Measurements from ENCODE around the gene C19orf47. TPM values are rescaled to one million over a fixed set of nuclear protein-coding genes. Genes with fewer than 3 reads are reported as not detected.

The C19orf47 gene
- polyA plus RNA-seq, 3 donors = 7.6 to 10.2 (median 8.0) TPM

- no peak for TF ChIP-seq CTCF (IDR thresholded peaks at IDR 0.05)
These were observed 32.2 kb upstream of the C19orf47 start for GRCh38 chr19:40380199-40381037.

GRCh38 chr19:40379446-40380198 is 31.4 kb upstream of the C19orf47 start:
- Histone ChIP-seq H3K4me3 (replicated peaks in 1 of 3; ENCODE audit: low read depth in 2 of 3, low read length in 3 of 3) (no peak overlapping the region), H2AFZ (ENCODE audit: insufficient read depth, low read depth, low read length, poor library complexity, severe bottlenecking) (no peak overlapping the region), H3K36me3 (replicated peaks in 1 of 2; ENCODE audit: control insufficient read depth in 1 of 2, insufficient read depth in 2 of 2, low read length in 2 of 2) (peaks cover 26 to 50% of the 10 kb centered on the region in 2 donors), H3K9ac (ENCODE audit: insufficient read depth, low read length, poor library complexity, severe bottlenecking) (no peak overlapping the region), H3K9me3 (replicated peaks in 1 of 2; ENCODE audit: control insufficient read depth in 1 of 2, insufficient read depth in 1 of 2, low read length in 2 of 2) (no peaks in the 10 kb centered on the region), H3K4me1 (ENCODE audit: control insufficient read depth in 1 of 2, insufficient read depth in 2 of 2, low read length in 2 of 2) (no peaks in the 10 kb centered on the region), H3K79me2 (ENCODE audit: insufficient read depth, low read length) (no peaks in the 10 kb centered on the region), H4K20me1 (ENCODE audit: insufficient read depth, low read length) (peaks cover 4% of the 10 kb centered on the region), H3K27me3 (ENCODE audit: control insufficient read depth in 2 of 2, insufficient read depth in 2 of 2, low read length in 2 of 2) (no peaks in the 10 kb centered on the region), H3K4me2 (replicated peaks; ENCODE audit: extremely low read depth, low read length, poor library complexity, severe bottlenecking) (no peak overlapping the region), H3K27ac (ENCODE audit: low read depth in 1 of 2, low read length in 2 of 2) (no peak overlapping the region)
- H3K27me3 Mint-ChIP-seq (ENCODE audit: low read depth in 3 of 3) = peaks cover 0 to 6% (median 0%) of the 10 kb centered on the region in 3 donors
- peak overlapping the region in 1 of 7 donors; percentile 2 for H3K27ac Mint-ChIP-seq
- DNase-seq = no peak
- intact Hi-C loops (cut with micrococcal nuclease) = no loop called here
- H3K4me3 Mint-ChIP-seq = no peak overlapping the region
- no peak for TF ChIP-seq CTCF (IDR thresholded peaks at IDR 0.05)
- WGBS (ENCODE audit: insufficient coverage) = 96% methylated on average over 8 of the region's 11 CpGs
- H3K9me3 Mint-ChIP-seq = peaks cover 0 to 2% (median 0%) of the 10 kb centered on the region in 7 donors
- peaks cover 32 to 55% of the 10 kb centered on the region in 2 donors for H3K36me3 Mint-ChIP-seq
- H3K4me1 Mint-ChIP-seq = no peaks in the 10 kb centered on the region

More at GRCh38 chr19:40380199-40381037, 32.2 kb upstream of the C19orf47 start:
- Histone ChIP-seq H3K9ac (ENCODE audit: insufficient read depth, low read length, poor library complexity, severe bottlenecking) (no peak overlapping the region), H3K4me2 (replicated peaks; ENCODE audit: extremely low read depth, low read length, poor library complexity, severe bottlenecking) (no peak overlapping the region), H4K20me1 (ENCODE audit: insufficient read depth, low read length) (peaks cover 4% of the 10 kb centered on the region), H3K4me1 (ENCODE audit: control insufficient read depth in 1 of 2, insufficient read depth in 2 of 2, low read length in 2 of 2) (no peaks in the 10 kb centered on the region), H3K27ac (ENCODE audit: low read depth in 1 of 2, low read length in 2 of 2) (no peak overlapping the region), H3K9me3 (replicated peaks in 1 of 2; ENCODE audit: control insufficient read depth in 1 of 2, insufficient read depth in 1 of 2, low read length in 2 of 2) (no peaks in the 10 kb centered on the region), H2AFZ (ENCODE audit: insufficient read depth, low read depth, low read length, poor library complexity, severe bottlenecking) (no peak overlapping the region), H3K79me2 (ENCODE audit: insufficient read depth, low read length) (no peaks in the 10 kb centered on the region), H3K36me3 (replicated peaks in 1 of 2; ENCODE audit: control insufficient read depth in 1 of 2, insufficient read depth in 2 of 2, low read length in 2 of 2) (peaks cover 25 to 45% of the 10 kb centered on the region in 2 donors), H3K4me3 (replicated peaks in 1 of 3; ENCODE audit: low read depth in 2 of 3, low read length in 3 of 3) (no peak overlapping the region), H3K27me3 (ENCODE audit: control insufficient read depth in 2 of 2, insufficient read depth in 2 of 2, low read length in 2 of 2) (no peaks in the 10 kb centered on the region)
- Mint-ChIP-seq H3K27ac (peak overlapping the region in 1 of 7 donors; percentile 48), H3K27me3 (ENCODE audit: low read depth in 3 of 3) (peaks cover 0 to 10% (median 2%) of the 10 kb centered on the region in 3 donors), H3K4me3 (no peak overlapping the region), H3K4me1 (no peaks in the 10 kb centered on the region), H3K9me3 (peaks cover 0 to 2% (median 0%) of the 10 kb centered on the region in 7 donors), H3K36me3 (peaks cover 27 to 47% of the 10 kb centered on the region in 2 donors)
- DNase-seq = no peak
- intact Hi-C loops (cut with micrococcal nuclease) = no loop called here
- WGBS (ENCODE audit: insufficient coverage) = 95% methylated on average over 25 of the region's 37 CpGs

All from CD14-positive monocyte (primary cell).